ENCODE data around the gene ST8SIA1.
"Not testable (repeated sequence)": the region's sequence is repeated elsewhere in the genome, so short reads cannot be mapped to it uniquely, and the experiment has no call there.

Gene ST8SIA1, protein sequence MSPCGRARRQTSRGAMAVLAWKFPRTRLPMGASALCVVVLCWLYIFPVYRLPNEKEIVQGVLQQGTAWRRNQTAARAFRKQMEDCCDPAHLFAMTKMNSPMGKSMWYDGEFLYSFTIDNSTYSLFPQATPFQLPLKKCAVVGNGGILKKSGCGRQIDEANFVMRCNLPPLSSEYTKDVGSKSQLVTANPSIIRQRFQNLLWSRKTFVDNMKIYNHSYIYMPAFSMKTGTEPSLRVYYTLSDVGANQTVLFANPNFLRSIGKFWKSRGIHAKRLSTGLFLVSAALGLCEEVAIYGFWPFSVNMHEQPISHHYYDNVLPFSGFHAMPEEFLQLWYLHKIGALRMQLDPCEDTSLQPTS

DNA sequence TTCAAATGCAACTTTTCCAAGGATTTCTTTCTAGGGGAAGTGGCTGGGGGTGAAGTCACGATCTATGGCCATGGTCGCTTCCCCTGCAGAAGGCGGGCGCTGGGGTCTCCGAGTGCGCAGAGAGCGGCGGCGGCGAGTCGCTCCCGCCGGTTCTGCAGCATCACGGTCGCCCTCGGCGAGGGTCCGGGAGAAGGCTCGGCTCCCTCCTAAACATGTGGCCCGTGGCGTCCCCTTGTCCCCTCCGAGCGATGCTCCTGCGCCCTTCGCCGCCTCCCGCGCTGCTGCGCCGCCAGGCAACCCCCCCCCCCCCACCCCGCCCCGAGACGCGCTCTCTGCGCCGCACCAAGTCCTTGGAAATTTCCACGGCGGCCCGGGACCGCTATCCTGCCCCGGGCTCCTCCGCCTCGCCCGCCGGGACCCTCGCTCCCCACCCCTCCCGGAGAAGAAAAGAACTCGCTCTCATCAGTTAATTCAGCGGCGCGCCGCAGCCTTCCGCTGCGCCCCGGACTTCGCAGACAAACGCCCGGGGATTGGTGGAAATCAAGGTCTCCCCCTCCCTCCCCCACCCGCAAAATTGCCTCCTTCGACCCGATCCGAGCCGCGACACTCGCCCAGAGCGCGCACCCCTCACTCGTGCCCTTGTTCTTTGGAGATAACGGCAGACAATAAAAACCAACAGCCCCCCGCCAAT lies at the start of gene ST8SIA1:
ST8SIA1 (minus strand) TSS at position 298 of the 691 bp plus-strand sequence. CDS start 475 bp downstream, outside the sequence.
- FAIRE-seq = no peak

DNA sequence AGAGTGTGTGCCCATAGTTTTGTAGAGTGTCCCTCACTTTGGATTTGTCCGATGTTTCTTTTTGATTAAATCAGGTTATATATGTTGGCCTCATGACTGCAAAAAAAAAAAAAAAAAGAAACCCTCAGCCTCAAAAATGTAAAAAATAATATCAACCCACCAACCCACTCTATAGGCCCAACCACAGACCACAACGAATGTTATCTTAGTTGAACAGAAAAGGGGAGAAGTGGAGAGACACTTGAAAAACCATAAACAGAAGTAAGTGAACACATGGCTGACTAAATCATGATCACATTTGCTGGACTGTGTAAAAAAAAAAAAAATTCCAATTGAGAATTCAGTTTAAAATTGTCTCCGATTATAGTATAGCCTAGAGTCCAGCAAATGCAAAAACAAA lies 45.5 kb upstream of the ST8SIA1 start:
- FAIRE-seq = no peak

DNA sequence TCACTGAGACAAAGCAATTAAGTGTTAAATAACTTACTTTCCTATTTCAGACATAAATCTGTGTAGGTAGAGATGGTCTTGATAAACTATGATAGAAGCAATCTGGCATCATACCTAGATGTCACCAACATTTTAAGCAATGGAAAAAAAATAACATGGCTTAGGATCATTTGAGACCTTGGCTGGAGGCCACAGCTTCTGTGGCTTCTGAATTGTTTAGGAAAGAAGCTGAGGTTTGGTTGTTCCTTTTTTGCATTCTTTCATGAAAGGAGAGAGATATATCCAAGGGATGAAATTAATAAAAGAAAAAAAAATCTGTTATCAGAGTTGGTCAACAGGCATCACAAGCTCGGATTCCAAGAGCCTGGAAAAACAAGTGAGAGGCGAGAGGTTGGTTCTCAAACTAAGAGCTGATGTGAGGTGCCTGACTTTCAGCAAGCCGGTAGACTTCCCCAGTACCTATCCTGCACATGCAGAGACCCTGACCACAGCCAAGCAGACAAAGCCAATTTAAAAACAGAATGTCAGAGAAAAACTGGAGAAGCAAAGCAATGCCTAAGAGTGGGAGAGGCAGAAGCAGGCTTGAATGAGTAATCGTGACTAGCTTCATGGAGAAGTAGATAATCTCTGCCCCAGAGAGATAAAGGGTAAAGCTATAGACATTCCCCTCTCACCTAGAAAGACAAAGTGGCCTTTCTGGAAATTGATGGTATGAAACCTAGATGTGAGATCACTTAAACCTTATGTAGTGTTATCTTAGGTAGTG lies 43.4 kb upstream of the ST8SIA1 start:
- FAIRE-seq = no peak

DNA sequence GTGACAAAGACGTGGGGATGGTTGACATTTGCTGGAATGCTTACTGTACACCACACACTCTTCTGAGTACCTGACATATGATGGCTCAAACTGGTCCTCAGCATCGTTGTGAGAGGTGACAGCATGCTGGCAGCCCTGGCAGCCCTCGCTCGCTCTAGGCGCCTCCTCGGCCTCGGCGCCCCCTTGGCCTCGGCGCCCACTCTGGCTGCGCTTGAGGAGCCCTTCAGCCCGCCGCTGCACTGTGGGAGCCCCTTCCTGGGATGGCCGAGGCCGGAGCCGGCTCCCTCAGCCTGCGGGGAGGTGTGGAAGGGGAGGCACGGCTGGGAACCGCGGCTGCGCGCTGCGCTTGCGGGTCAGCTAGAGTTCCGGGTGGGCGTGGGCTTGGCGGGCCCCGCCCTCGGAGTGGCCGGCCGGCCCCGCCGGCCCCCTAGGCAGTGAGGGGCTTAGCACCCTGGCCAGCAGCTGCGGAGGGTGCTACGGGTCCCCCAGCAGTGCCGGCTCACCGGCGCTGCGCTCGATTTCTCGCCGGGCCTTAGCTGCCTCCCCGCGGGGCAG lies 42.2 kb upstream of the ST8SIA1 start:
- FAIRE-seq = not testable (repeated sequence)

DNA sequence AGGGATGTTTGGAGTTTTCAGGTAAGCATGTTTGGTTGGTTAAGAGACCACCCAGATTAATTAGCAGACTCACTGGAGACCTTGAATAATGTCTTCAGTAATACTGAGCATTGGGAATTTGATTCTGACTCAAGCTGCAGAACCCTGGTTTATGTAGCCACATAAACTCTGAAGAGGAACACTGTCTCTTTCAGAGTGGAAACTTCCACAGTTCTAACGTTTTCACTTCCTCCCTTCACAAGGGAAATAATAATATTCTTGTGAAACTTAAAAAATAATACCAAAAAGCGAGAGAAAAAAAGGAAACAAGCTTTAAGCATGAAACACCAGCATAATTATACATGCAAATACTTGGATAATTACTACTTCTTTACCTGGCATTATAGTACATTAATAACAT lies 40.0 kb upstream of the ST8SIA1 start:
- FAIRE-seq = no peak

DNA sequence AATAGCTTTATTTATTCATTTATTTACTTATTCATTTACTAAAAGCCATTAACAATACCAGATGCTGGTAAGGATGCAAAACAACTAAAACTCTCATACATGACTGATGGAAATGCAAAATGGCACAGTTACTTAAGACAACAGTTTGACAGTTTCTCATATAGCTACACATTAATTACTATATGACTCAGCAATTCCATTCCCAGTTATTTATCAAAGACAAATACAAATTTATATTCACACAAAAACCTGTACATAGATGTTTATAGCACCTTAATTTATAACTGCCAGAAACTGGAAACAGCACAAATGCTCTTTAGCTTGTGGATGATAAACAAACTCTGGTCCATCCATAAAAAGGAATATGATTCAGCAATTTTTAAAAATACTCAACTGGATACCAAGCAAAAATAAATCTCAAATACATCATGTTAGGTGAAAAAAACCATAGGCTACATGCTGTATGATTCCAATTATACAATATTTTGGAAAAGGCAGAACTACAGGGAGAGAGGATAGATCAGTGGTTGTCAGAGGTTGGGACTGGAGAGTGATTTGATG lies 37.9 kb upstream of the ST8SIA1 start:
- no peak for FAIRE-seq

DNA sequence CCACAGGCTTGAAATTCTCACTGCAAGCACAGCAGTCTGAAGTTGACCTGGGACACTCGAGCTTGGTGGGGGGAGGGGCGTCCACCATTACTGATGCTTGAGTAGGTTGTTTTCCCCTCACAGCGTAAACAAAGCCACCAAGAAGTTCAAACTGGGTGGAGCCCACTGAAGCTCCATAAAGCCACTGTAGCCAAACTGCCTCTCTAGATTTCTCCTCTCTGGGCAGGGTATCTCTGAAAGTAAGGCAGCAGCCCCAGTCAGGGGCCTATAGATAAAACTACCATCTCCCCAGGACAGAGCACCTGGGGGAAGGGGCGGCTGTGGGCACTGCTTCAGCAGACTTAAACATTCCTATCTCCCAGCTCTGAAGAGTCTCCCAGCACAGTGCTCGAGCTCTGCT lies 31.7 kb upstream of the ST8SIA1 start:
- no peak for FAIRE-seq

DNA sequence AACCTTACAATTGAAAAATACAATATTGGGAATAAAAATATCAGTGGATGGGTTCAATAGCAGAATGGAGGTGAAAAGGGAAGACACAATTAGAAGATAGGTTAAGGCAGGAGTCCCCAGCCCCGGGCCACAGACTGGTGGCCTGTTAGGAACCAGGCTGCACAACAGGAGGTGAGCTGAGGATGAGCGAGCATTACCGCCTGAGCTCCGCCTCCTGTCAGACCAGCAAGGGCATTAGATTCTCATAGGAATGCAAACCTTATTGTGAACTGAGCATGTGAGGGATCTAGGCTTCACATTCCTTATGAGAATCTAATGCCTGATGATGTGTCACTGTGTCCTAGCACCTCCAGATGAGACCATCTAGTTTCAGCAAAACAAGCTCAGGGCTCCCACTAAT lies 27.3 kb upstream of the ST8SIA1 start:
- no peak for FAIRE-seq

DNA sequence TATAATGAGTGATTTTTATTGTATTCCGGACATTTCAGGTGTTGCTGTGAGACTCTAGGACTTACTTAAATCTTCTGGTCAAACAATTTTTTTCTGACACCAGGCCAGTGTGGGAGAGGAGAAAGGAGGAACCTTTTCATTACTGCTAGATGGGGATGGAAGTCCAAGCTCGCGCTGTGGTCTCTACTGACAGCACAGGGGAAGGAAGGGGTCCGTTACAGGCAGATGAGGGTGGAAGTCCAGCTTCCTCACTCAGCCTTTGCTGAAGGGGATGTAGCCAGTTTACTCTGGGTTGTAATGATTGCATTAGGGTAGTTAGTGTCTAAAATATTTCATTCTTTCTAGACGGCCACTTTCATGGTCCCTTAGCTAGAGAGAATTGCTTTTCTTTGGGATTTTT lies 26.3 kb upstream of the ST8SIA1 start:
- no peak for FAIRE-seq

DNA sequence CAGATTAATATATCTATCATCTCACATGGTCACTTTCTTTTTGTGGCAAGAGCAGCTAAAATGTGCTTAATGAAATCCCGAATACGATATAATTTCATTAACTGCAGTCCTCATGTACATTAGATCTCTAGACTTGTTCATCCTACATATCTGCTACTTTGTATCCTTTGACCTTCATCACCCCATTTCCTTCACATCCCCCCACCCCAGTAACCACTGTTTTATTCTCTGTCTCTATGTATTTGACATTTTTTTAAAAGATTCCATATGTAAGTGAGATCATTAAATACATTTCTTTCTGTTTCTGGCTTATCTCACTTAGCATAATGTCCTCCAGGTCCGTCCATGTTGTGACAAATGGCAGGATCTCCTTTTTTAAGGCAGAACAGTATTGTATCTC lies 23.0 kb upstream of the ST8SIA1 start:
- FAIRE-seq = no peak

DNA sequence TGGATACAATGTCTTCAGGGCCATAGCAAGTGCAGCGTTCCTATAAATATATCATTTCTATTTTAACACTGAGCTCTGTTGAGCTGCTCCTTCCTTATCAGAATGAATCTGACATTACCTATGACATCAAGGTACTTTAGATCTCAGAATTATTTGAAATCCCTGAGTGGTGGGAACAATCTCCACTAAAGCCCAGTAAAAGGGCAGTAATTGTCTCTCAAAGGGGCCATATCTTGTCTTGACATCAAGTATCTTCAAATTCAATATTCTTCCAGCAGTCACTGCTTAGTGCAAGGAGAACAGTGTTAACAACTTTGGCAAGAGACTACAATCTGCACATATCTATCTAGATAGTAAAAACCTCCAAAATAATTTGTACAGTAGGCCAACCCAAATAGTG lies 21.7 kb upstream of the ST8SIA1 start:
- FAIRE-seq = no peak

DNA sequence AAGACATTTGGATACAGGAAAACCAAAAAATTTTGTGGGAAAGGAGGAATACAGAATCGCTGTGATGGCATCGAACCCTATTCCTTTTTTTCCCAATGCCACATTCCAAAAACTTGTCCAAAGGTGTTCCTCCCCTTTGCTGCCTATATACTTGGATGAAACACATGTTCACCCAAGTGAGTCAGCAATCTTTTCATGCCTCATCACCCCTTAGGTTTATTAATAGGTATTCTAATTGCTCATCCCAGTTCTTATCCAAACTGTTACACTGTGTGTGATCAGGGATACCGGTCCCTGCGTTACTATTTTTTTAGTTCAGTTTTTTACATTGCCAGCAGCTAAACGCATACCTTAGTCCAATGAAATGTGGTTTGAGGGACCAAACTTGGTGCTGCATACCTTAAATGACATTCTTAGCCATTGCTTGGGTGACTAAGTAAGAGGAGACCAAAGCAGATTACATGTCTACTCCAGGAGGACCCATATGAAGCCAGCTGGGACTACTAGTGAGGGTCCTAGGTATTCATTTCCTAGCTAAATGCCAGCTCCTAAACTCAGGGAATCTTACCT lies 20.6 kb upstream of the ST8SIA1 start:
- FAIRE-seq = no peak

DNA sequence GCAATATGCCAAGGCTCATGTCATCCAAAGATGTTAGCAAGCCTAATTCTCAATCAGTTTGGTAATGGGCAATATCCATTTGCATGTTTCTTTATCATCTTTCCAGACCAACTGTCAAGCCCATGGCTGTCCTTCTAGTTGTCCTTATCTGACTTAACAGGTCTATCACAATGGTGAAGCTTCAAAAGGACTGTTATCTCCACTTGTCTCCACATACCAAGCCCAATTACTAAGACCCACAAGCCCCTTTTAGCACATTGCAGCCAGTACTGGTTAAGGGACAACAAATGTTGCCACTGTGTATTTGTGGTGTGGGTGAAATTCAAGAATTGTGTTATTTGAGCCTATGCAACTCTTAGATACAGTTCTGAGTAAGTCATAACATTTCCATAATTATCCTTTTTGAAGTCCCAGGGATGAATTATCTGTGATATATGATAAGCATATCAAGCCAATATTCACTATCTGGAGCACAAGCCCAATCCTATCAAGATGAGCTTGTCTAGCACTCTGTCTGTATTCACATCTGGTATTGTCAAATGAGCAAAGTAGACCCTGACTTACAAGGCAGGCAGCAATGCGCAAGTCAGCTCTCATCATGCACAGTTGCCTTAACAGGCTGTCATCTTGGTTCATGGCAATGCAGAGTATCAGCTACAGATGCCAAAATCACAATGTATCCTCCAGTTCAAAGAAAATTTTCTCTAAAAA lies 19.3 kb upstream of the ST8SIA1 start:
- FAIRE-seq = no peak

DNA sequence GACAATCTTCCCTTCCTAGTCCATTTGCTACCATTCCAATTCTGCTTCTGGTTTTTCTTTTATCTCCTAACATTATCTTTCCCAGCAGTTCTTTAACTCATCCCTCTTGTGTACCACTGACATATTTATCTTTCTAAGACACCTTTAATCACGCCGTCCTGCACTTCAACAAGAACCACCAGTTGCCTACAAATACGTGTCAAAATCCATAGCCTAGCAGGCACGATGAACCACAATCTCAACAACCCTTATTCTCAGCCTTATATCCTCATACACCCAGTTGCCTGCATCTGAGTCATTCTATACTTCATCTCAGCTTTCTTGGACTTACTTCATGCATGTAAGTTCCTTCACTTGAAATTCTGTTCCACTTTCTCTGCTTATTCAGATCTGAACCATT lies 16.4 kb upstream of the ST8SIA1 start:
- no peak for FAIRE-seq

DNA sequence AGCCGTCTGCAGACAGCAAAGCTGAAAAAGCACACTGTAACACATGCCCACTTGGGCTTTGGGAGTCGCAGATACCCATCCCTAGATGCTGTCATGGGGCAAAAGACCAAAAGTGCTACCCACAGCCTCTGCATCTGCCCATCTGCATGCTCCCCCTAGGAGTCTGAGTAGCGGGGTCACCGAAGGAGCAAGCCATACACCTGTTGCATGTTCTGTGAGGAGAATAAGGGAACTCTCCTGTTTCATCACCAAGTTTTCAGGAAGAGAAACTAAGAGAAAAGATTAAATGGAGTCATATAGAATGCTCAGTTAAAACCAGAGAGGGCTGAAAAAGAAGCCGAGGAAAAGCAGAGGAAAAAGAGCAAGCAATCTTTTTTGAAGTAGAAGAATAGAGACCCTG lies 13.7 kb upstream of the ST8SIA1 start:
- no peak for FAIRE-seq

DNA sequence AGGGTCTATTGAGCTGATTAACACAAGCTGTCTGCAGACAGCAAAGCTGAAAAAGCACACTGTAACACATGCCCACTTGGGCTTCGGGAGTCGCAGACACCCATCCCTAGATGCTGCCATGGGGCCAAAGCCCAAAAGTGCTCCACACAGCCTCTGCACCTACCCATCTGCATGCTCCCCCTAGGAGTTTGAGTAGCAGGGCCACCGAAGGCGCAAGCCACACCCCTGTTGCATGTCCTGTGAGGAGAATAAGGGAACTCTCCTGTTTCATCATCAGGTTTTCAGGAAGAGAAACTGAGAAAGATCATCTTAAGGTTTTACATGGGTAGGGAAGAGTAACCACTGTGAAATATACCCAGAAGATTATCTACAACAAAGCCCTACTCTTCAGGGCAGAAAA lies 5.6 kb upstream of the ST8SIA1 start:
- FAIRE-seq = no peak

DNA sequence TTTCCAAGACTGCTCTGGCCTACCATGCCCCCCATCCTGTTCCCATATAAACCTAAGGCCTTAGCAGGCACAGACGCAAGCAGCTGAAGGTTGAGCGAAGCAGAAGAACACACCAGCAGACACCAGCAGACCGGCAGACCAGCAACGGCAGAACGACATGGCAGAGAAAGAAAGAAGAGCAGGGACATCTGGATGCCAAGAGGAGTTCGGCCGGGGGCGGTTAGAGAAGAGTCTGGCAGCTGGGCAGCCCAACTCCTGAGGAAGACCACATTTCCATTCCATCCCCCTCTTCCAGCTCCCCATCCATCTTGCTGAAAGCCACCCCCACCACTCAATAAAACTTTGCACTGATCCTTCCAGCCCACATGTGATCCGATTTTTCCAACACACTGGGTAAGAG lies 5.2 kb upstream of the ST8SIA1 start:
- no peak for FAIRE-seq

DNA sequence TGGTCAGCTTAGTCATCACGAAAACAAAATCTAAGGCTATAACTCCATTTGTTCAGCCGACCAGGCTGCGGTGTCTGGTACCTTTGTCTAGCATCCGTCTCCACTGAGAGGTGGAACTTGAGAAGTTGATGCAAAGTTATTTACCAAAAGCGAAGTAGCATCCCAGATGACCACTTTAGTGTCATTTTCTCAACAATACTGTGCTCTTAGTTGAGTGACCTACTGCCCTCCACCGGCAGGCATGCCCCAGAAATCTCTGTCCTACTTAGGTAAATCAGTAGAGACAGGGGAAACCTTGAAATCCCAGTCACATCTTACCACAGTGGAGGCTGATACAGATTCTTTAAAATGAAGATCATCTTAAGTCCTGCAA lies 1.3 kb upstream of the ST8SIA1 start:
- FAIRE-seq = no peak

DNA sequence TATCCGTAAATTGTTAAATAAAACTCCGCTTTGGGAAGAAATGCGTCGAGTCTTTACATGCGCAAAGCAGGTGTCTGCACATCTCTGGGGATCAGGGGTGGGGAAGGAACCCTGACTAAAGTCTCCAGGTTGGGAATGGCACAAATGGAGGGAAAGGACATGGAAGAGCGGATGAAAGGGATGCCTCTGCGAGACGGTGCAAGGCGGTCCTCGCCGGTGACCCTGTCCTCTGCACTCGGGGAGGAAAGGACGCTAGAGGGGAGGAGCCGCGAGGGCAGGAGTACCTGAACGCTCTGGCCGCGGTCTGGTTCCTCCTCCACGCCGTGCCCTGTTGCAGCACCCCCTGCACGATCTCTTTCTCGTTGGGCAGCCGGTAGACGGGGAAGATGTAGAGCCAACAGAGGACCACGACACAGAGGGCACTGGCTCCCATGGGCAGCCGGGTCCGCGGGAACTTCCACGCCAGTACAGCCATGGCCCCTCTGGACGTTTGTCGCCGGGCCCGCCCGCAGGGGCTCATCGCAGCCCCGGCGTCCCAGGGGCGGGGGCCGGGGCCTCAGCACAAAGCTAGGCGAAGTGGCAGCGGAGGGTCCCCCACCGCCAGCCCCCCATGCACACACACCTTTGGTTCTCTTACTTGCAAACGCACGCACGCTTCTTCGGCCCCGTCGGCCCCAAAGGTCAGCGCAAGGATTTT lies 646 bp downstream of the ST8SIA1 start:
- no peak for FAIRE-seq

DNA sequence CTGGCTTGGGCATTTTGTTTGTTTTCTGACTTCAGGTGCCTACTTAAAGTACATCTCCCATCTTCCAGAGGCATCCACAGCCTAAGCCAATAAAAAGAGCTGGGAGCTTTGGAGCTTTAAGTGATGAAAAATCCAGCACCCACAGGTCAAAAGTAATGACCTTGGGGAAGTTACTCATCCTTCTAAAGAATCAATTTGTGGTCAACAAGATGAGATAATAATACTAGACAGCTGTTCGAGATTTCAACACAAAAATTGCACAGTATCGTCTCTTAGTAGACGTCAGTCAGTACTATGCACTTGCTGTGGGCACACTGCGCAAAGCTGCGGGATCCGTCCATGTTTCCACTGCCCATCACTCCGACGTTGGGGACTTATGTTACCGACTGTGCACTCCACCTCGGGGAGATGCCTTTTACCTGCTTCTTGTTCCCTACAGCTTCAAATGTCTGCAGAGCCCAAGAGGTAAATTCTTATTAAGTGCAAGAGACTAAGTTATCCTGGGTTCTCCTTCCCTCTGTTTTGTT lies 1.3 kb downstream of the ST8SIA1 start:
- FAIRE-seq = no peak

DNA sequence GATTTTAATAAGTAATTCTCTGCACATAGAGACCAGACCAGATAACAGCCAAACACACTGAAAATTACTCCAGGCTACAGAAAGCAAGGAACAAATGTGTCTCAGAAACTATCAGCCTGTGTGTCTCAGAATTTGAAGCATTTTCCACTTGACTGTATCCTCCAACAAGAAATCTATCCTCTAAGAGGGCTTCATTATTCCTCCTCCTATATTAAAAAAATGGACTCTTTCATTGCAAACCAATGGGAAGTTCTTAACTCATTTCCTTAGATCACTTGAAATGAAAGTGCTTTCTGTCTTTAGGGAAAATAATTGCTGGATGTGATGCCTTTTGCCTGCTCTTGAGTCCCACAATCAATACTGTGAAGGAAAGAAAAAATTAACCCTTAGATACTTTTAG lies 2.3 kb downstream of the ST8SIA1 start:
- FAIRE-seq = no peak
